ENCODE data around the gene KCNG2.

The KCNG2 gene

DNA sequence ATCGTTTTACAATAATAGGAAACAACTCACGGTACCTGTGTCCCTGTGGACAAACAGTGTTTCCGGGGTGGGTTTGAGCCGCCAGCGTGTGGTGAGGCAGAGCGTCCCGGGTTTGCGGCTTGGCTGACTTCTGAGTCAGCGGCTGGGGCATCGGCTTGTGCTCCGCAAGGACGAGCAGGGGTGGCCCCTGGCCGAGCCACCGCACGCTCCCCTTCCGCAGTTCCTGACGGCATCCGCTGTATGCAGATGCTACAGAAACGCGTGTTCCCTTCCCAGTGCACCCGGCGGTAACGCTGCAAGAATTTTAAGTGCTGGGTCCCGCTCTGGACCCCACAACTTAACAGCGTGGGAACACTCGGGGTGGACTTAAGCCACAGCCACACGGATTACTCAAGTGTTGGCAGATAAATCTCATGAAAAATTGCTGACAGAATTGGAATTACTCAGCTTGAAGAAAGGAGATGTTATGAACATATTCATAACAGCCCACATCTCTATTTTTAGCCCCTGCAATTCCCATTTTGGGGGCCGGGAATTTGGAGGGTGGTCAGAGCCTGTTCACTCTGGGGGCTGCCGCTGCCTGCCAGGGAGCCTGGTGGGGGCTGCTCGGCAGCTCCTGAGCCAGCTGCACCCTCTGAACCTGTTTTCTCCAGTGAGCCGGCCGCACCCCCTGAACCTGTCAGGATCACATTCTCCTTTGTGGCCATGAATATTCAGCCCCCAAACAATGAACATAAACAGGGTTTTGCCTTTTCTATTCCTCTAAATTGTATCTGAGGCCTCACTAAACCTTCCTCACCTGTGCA lies 12.6 kb upstream of the KCNG2 start:
- DNase-seq (ENCODE audit: low spot score), result peak; percentile 23

DNA sequence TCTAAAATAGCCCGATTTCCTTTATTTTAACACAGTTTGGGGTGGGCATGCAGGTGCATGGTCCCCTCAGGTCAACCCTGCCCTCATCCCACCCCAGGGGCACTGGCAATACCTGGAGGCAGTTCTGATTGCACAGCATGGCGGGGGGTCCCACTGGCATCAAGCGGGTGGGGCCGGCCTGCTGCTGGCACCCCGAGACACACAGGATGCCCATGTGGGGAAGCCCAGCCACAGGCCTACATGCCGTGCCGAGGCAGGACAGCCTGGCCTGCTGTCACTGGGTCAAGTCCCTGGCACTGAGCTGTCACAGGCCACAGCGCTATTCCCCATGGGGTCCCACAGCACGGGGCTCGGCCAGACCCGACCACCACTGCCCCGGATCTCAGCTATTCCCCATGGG lies 11.9 kb upstream of the KCNG2 start:
- DNase-seq (ENCODE audit: low spot score), result no peak

DNA sequence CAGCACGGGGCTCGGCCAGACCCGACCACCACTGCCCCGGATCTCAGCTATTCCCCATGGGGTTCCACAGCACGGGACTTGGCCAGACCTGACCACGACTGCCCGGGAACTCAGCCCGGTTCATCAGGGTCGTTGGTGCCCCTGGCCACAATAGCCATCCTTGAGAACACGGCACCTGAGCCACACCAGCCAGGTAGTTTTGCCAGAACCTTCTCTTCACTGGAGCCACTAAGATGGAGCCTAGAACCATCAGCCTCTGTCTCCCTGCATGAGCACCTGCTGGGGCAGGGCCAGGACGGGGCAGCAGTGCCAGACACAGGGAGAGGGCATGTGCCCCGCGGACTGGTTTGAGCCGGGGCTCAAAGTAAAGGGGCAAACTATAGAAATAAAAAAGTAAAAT lies 11.4 kb upstream of the KCNG2 start:
- DNase-seq (ENCODE audit: low spot score), result no peak

DNA sequence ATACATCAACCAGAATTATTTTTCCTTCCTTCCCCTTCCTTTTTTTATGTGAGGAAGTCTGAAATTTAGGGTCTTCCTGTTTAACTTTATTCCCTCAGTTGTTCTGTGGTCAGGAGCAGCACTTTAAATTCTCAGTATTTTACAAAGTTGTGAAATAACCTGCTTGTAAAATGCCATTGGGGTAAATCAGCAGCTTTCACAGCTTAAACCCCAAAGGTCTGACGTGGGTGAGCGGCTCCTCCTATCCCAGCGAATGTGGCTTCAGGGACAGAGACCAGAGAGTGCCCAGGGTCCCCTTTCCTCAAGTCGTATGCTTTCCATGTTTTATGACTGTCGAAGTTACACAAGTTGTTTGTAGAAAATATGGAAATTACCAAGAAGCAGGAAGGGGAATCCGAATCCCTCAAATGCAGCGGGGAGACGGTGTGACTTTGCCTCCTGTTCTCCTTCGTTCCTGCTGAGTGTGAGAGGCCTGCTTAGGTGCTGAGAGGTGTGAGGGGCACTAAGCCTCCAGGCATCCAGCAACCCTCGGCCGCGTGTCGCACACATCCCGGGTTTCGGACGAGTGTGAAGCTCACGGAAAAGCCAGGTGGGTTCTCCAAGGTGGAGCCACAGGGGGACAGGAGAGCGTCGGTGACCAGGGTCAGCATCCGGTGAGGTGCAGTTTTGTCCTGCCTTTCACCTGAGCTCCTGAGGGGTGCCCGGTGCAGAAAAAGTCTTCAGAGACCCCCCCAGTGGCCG lies 10.8 kb upstream of the KCNG2 start:
- no peak for DNase-seq (ENCODE audit: low spot score)

DNA sequence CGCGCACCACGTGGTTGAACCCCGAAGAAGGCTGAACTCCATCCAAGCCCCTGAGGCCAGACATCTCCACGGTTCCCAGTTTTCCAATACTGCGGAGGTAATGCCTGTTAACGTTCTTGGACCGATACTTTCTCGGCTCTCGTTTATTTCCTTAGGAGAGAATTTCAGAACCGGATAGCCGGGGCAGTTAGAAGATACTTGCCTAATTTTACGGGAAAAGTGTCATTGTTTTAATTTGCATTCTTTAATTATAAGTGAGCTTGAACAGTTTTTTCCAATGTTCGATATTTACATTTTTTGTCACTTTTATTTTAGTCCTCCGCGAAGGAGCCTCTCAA lies 10.2 kb upstream of the KCNG2 start:
- DNase-seq (ENCODE audit: low spot score), result no peak

DNA sequence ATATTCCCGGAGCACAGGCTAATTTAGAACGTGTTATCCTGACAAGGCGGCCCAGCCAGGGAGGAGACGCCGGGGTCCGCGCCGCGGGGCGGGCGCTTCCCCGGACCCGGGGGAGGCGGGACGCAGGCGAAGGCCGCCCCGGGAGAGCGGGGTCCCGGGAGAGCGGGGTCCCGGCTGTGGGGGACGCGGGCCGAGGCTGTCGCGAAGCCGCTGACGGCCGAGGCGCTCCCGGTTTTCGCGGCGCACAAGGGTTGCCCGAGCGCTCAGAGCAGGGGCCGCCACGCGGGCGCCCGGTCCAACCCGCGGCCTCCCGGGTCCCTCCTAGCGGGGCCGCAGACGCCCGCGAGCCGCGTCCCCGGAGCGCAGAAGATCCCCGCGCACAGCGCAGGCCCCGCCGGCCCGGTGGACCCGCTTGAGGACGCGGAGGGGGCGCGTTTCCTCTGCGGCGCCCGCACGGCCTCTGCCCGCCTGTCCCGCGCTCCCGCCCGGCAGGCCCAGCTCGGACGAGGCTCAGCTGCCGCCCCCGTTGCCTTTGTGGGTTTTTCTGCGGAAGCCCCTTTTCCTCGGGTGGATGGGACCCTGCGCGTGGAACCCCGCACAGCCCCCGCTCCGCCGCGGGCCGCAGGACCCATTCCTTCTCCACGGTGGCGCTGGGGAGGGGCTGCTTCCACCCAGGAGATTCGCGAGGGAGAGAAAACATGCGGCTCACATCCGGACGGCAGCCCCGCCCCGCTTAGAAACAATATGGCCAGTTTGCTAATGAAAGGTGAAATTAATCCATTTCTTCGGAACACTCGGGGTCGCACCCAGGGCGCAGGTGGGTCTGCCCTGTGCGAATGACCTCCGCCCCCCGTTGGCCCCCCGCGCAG lies 9.6 kb upstream of the KCNG2 start:
- DNase-seq (ENCODE audit: low spot score), result no peak

DNA sequence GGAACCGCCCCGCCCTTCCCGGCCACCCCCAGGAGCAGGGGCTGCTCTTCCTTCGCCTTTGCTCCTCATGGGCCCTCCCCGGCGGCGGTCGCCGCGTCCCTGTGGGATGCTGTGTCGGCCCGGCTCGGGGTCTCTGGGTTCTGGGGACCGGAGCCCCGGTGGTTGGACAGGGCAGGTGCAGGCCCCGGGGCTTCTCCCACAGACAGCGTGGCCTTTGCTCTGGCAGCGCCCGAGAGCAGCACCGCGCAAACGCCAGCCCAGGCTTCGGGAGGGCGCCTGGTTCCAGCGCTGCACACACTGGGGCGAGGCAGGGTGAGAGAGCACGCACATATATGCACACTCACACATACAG lies 9.0 kb upstream of the KCNG2 start:
- DNase-seq (ENCODE audit: low spot score), result no peak

DNA sequence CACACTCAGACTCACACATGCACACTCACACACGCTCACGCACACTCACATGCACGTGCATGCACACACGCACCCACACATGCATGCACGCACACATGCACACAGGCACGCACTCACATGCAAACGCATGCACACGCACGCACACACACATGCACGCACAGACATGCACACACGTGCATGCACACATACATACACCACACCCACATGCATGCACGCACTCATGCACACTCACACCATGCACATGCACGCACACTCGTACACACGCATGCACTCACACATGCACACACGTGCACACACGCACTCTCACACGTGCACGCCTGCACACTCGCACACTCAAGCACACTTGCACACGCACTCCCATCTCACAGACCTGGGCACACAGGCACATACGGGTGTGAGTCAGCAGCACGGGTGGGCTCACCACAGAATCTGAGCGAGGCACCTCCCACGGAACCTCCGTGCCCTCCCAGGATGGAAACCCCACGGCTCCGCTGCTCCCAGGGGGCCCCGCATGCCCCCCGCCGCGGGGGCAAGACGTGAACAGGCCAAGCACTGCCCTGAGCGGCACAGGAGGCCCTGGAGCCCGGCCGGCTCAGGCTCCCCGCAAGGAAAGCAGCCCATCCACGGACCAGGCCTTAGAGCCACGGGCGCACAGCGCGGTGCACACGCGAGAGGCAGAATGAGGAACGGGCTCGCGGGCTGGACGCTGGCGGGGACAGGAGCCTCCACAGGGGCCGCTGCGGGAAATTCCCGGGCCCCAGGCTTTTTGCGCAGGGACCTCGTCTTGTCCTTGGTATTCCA lies 8.4 kb upstream of the KCNG2 start:
- no peak for DNase-seq (ENCODE audit: low spot score)

DNA sequence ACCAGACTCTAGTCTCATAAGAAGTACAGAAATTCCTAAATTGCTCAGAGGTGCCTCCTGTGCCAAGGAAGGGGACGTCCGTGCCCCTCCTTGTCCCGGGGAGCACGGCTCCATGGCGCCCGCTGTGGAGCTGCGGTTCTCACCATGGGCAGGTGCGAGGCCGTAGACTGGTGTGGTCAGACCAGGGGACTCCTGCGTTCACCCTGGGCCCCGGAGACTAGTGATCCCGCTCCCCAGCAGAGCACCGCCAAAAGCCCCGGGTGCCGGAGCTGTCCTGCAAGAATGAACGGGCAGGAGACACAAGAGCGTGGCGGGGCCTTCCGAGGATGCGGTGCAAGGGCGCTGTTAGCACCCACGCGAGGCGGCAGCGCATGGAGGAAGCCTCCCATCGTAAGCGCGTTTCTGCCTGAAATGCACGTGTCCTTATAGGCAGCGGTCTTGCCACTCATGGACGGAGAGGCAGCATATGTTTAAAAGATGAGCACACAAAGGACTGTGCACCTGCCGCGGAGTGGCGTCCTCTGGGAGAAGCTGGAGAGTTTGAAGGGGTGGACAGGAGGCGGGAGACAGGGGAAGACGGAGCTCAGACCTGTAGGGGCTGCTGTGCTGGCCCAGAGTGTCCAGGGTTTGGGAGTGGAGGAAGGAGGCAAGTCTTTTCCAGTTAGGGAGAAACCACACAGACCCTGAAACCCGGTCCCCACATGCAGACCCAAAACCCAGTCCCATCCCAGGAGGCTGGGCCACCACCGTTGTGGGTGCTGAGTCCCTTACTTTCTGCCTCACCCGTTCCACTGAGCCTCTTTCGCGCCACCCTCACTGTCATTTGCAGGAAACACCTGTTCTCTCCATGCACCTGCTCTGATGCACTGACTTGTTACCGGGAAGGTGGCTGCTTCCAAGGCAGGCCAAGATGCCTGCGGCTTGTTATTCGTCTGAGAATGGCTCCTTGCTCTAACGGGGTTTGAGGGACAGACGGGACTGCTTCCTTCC lies 7.5 kb upstream of the KCNG2 start:
- no peak for DNase-seq (ENCODE audit: low spot score)

DNA sequence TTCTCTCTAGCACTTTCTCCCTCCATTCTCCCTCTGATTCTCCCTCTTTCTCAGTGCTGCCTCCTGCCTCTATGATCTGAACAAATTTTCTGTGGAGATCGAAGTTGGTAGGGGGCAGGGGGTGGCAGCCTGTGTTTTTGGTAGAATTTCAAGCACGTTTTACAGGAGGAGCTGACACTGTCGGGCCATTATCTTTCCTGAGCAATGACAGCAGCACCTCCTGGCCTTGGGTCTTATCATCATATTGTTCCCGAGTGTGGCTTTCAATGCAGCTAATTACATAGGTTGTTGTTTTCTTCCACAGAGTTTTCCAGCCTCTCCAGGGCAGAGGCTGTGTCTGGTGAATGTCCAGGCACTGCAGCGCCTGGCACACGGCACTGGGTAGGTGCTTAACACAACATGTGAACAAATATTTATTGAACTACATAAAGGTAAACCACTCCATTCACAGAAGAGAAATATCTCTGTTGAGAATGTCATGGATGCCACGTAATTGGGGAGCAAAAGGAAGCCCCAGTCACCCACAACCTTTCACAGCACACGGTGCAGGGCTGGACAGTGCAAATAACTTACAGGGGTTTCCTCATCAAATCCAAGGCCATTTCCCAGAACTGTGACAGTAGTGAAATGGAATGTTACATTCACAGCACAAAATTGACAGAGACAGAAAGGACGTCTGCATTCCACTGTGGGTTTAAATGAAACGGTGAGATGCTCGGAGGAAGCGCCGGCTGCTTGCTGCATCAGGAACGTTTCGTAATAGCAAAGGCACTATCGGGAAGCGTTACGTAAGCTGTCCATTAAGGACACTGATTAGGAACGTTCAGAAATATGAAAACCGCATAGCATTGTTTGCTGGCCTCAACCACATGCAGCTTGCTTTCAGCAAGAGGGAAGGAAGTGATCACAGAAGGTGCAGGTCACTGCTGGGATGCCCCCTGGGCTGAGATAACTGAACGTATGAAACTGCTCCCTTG lies 6.5 kb upstream of the KCNG2 start:
- DNase-seq (ENCODE audit: low spot score), result no peak

DNA sequence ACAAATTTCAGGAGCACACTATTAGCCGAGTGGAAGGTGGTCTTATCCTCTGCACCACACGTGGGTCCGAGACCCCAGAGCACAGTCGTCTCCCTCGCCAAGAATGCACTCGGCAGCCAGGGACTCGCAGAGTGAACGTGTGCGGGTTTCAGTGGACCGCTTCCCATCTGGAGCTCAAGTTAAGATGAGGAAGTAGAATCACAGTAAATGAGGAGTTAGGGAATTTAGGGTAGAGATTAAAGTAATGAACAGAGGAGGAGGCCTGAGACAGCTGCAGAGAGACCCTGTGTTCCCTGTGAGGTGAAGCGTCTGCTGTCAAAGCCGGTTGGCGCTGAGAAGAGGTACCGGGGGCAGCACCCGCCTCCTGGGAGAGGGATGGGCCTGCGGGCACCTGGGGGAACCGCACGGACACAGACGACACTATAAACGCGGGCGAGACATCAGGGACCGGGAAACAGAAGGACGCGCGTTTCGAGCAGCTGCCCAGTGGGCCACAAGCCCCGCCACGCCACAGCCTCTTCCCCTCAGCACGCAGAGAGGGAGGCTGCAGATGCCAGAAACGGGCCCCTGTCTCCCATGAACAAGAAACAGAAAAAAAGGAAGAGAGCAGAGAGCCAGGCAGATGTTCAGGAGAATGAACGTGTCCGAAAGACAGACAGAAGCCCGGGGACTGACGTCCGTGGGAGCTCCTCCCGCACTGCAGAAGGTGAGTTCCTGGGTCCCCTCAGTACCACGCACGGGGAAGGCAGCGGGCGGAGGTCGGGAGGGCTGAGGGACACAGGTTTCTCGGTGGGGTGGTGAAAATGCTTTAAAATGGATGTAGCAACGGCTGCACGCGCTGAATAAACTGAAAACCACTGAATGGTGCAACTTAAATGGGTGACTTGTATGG lies 5.4 kb upstream of the KCNG2 start:
- DNase-seq (ENCODE audit: low spot score), result no peak

DNA sequence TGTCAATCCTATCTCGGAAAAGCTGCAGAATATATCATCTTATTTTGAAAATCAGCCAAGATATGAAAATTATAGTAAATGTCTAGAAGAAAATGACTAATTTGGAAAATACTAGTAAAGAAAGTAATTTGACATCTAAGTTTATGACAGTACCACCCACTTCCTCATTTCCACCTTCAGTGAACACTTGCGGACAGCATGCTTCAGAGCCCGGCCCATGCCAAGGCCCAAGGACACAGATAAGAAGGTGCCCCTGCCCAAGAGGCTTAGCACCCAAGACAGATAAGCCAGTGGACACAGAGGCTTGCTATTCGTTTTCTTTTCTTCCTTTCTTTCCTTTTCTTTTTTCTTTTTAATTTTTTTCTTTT lies 4.8 kb upstream of the KCNG2 start:
- DNase-seq (ENCODE audit: low spot score), result no peak

DNA sequence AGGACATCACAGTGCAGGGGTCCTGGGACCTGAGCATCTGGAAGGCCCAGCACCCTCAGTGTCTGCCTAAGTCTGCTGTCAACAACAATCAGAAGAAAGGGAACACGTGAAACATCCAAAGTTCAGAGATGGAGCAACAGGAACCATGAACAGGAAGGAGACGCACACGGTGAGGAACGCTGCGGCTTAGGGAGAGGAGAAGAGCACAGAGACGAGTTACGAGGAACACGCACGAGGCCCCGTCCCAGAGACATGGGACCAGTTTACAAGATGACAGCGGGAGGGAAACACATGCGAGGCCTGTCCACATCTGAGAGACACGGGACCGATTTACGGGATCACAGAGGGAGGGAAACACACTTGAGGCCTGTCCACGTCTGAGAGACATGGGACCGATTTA lies 2.9 kb upstream of the KCNG2 start:
- no peak for DNase-seq (ENCODE audit: low spot score)

DNA sequence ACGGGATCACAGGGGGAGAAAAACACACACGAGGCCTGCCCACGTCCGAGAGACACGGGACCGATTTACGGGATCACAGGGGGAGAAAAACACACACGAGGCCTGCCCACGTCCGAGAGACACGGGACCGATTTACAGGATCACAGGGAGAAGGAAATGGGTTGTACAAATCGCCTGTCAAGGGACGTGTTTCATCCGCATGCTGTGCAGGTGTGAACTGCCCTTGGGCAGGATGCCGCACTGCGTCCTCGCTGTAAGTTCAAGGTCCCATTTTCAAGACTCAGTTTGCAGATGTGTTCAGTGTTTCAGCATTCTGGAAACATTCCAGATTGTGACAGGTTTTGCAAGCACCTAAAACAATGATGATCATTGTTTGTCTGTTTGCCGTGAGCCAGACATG lies 2.3 kb upstream of the KCNG2 start:
- no peak for DNase-seq (ENCODE audit: low spot score)

DNA sequence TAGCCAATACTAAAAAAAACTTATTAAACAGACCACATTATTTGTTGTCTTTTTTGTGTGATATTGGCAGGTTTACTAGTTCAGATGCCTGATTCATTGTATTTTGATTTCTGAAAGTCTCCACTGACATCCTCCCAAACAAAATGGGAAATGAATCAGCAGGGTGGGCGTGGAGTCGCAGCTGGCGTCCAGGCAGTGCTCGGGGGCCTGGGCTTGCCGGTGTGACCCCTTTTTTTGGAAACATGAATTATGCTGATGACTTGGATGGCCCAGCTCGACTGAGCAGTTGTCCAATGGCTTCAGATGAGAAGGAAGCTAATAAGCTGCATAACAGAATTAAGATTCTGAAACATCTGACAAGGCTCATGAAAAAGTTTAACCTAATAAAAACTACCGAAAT lies 1.7 kb upstream of the KCNG2 start:
- DNase-seq (ENCODE audit: low spot score), result no peak

DNA sequence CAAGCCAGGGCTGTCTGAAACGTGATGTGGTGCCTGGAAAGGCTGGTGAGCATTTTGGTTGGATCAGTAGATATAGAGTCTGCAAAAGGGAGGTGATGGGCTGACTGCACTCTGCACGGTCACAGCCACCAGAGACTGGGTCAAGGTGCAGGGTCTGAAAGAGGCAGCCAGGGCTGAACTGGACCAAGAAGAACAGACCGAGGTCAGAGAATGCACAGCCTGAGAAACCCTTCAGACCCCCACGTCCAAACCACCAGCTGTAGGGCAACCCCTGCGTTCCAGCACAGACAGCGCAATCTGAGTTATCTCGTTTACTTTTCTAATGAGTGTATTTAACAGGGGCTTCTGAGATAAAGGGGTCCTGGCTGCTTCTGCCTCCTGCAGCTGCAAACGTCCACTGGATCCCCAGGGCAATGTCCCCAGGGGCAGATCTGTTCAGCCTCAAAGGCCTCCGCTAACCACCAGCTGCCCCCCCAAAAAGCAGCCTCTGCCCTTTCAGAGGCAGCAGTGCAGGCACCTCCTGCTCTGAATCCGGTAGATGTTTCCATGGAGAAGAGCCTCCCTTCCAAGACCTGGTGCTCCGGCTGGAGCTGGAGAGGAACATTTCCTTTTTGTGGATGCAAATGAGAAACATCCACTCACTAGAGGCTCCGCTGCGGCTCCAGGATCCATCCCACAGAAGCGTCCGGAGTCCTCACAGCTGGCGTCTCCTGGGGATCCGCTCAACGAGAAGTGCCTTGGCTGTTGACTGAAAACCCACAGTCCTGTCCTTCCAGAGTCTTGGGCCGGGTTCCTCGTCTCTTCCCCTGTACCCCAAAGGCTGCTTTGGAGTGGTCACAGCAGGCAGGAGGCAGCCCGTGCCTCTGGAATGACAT lies 970 bp upstream of the KCNG2 start:
- DNase-seq (ENCODE audit: low spot score), result no peak

DNA sequence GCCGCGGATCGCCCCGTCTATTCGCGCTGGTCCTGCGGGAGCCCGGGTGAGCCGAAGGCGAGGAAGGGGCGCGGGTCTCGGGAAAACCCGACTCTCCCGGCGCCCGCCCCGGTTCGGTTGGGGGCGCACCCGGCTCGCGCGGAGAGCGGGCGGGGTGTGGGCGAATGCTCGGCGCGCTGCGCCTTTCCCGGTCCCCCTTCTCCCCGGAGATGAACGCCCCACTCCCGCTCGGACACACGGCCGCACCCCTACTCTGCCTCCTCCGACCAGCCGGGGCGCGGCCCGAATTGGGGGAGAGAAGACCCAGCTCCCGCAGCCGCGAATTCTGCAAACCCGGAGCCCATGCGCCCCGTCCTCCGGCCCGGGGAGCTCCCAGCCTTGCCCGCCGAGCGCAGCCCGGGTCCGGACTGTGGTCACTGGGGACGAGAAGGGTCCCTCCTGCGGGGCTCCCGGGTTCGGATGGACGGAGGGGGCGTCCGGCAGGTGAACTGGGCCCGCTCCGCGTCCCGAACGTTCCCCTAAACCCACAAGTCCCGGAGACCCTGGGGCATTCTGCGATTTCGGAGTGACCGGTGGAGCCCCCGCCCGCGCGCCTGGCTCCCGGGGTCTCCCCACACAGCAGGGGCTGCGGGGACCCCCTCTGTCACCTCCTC lies 734 bp downstream of the KCNG2 start:
- DNase-seq (ENCODE audit: low spot score), result no peak

Data from RKO (cell line).